WTC11 (cell line): ENCODE data around the gene PLEKHH1. TPM values are rescaled to one million over a fixed set of nuclear protein-coding genes. Genes with fewer than 3 reads are reported as not detected.

Source experiments
- ATAC-seq: fragments of 200-7000 bp; cut with Tn5 transposase; 2 replicates; pipeline ENCODE4 v1.10.0; 2021; ENCODE audit warnings: mild to moderate bottlenecking, moderate library complexity
- CTCF ChIA-PET: fragments of 300-600 bp; sonication (Branson Sonifier 250); formaldehyde crosslinking; loops from one replicate; lab custom pipeline; 2021; ENCODE audit warnings: antibody characterized with exemption; lab: Charles Lee
- POLR2A ChIA-PET: fragments of 350-600 bp; sonication (Branson Sonifier 250); formaldehyde crosslinking; loops from one replicate; lab custom pipeline; 2021; ENCODE audit warnings: antibody characterized with exemption; lab: Charles Lee
- DNase-seq: peaks from one replicate; pipeline ENCODE4 v3.0.0; 2021; ENCODE audit warnings: low spot score
- H3K27ac Mint-ChIP-seq: 2 replicates; pipeline ENCODE4 v1.8.0; 2021; ENCODE audit warnings: mixed read lengths
- H3K27me3 Mint-ChIP-seq: 2 replicates; pipeline ENCODE4 v1.8.0; 2021; ENCODE audit warnings: low read depth, mild to moderate bottlenecking, moderate library complexity, mixed read lengths
- H3K36me3 Mint-ChIP-seq: 2 replicates; pipeline ENCODE4 v1.8.0; 2021; ENCODE audit warnings: mixed read lengths
- H3K4me1 Mint-ChIP-seq: 2 replicates; pipeline ENCODE4 v1.8.0; 2022; ENCODE audit warnings: mixed read lengths
- H3K4me3 Mint-ChIP-seq: 2 replicates; pipeline ENCODE4 v1.8.0; 2021; ENCODE audit warnings: mild to moderate bottlenecking, moderate library complexity, mixed read lengths
- H3K9me3 Mint-ChIP-seq: 2 replicates; pipeline ENCODE4 v1.8.0; 2021; ENCODE audit warnings: mixed read lengths
- ELF4 ChIP-seq: sonication (generic); formaldehyde crosslinking; IDR thresholded peaks from 2 replicates; pipeline ENCODE4 v1.8.1; 2022; ENCODE audit warnings: low read depth, mild to moderate bottlenecking, moderate library complexity, missing genetic modification reagents
- IRF2 ChIP-seq: sonication (generic); formaldehyde crosslinking; IDR thresholded peaks from 2 replicates; pipeline ENCODE4 v1.8.0; 2022; ENCODE audit warnings: low read depth, missing genetic modification reagents, borderline replicate concordance
- JAZF1 ChIP-seq: fragments of 250-450 bp; sonication (Bioruptor Pico); IDR thresholded peaks from 2 replicates; pipeline ENCODE4 v1.9.0; 2021; ENCODE audit warnings: moderate library complexity, mild to moderate bottlenecking, inconsistent platforms
- JUN ChIP-seq: sonication (generic); formaldehyde crosslinking; IDR thresholded peaks from 2 replicates; pipeline ENCODE4 v1.8.0; 2023; ENCODE audit warnings: mild to moderate bottlenecking, missing genetic modification reagents
- KAT7 ChIP-seq: sonication (generic); formaldehyde crosslinking; IDR thresholded peaks from 2 replicates; pipeline ENCODE4 v1.8.1; 2023; ENCODE audit warnings: missing genetic modification reagents, mild to moderate bottlenecking, borderline replicate concordance
- NR1H2 ChIP-seq: sonication (generic); formaldehyde crosslinking; IDR thresholded peaks from 2 replicates; pipeline ENCODE4 v1.9.0; 2021; ENCODE audit warnings: mild to moderate bottlenecking, moderate library complexity, missing genetic modification reagents
- NR3C1 ChIP-seq: sonication (generic); formaldehyde crosslinking; conservative IDR thresholded peaks from 2 replicates; pipeline ENCODE4 v1.8.1; 2023; ENCODE audit warnings: low read depth, mild to moderate bottlenecking, missing genetic modification reagents
- OVOL2 ChIP-seq: fragments of 250-450 bp; sonication (Bioruptor Pico); IDR thresholded peaks from 2 replicates; pipeline ENCODE4 v1.9.0; 2021; ENCODE audit warnings: mild to moderate bottlenecking, borderline replicate concordance
- SMAD3 ChIP-seq: sonication (generic); formaldehyde crosslinking; IDR thresholded peaks from 2 replicates; pipeline ENCODE4 v1.8.0; 2022; ENCODE audit warnings: missing genetic modification reagents, mild to moderate bottlenecking, borderline replicate concordance
- SOX15 ChIP-seq: fragments of 250-450 bp; sonication (Bioruptor Pico); IDR thresholded peaks from 2 replicates; pipeline ENCODE4 v1.9.0; 2021; ENCODE audit warnings: mild to moderate bottlenecking
- TP53 ChIP-seq: sonication (generic); formaldehyde crosslinking; IDR thresholded peaks from 2 replicates; pipeline ENCODE4 v1.8.1; 2023; ENCODE audit warnings: mild to moderate bottlenecking, missing genetic modification reagents
- ZNF416 ChIP-seq: fragments of 250-450 bp; sonication (Bioruptor Pico); IDR thresholded peaks from 2 replicates; pipeline ENCODE4 v1.9.0; 2021; ENCODE audit warnings: mild to moderate bottlenecking, inconsistent platforms
- ZNF423 ChIP-seq: fragments of 250-450 bp; sonication (Bioruptor Pico); IDR thresholded peaks from 2 replicates; pipeline ENCODE4 v2.1.2; 2022; ENCODE audit warnings: mild to moderate bottlenecking, moderate library complexity
- total RNA-seq: library from RNA; stranded (reverse); gene quantifications from 3 replicates; pipeline ENCODE4 v1.2.3, GENCODE V29; 2021
- TF ChIP-seq, protein P1 (sequence below): fragments of 250-450 bp; sonication (Bioruptor Pico); IDR thresholded peaks from 2 replicates; pipeline ENCODE4 v1.9.0; 2021; ENCODE audit warnings: mild to moderate bottlenecking
- TF ChIP-seq, protein P2 (sequence below): sonication (generic); formaldehyde crosslinking; IDR thresholded peaks from 2 replicates; pipeline ENCODE4 v1.8.1; 2023; ENCODE audit warnings: mild to moderate bottlenecking, missing genetic modification reagents, borderline replicate concordance
- TF ChIP-seq, protein P3 (sequence below): sonication (generic); formaldehyde crosslinking; IDR thresholded peaks from 2 replicates; pipeline ENCODE4 v1.8.0; 2023; ENCODE audit warnings: missing genetic modification reagents, mild to moderate bottlenecking, borderline replicate concordance
- TF ChIP-seq, protein P4 (sequence below): sonication (generic); formaldehyde crosslinking; IDR thresholded peaks from 2 replicates; pipeline ENCODE4 v1.8.0; 2022; ENCODE audit warnings: mild to moderate bottlenecking, missing genetic modification reagents
- TF ChIP-seq, protein P5 (sequence below): fragments of 250-450 bp; sonication (Bioruptor Pico); IDR thresholded peaks from 2 replicates; pipeline ENCODE4 v2.1.2; 2022; ENCODE audit warnings: mild to moderate bottlenecking, moderate library complexity
- TF ChIP-seq, protein P6 (sequence below): sonication (generic); formaldehyde crosslinking; conservative IDR thresholded peaks from 2 replicates; pipeline ENCODE4 v1.8.1; 2023; ENCODE audit warnings: mild to moderate bottlenecking, low read depth, missing genetic modification reagents, moderate library complexity
- TF ChIP-seq, protein P7 (sequence below): fragments of 250-450 bp; sonication (Bioruptor Pico); conservative IDR thresholded peaks from 2 replicates; pipeline ENCODE4 v1.9.0; 2021; ENCODE audit warnings: mild to moderate bottlenecking

The PLEKHH1 gene
- total RNA-seq, 1 experiment from 2014 or later, result 48.3 TPM

DNA sequence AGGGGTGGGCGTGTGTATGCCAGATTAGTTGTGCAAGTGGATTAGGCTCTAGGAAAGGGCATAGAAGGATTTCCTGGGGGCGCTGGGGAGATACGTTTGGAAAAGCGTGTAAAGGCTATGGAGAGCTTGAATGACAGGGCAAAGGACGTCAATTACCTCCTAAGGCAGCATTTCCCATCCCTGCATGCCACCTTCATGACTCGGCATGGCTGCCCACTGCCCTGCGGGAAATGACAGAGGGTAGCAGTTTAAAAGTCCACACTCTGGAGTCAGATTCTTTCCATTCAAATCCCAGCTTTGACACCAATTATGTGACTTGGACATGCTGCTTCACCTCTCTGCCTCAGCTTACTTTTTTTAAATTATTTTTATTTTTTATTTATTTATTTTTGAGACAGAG lies 29.8 kb upstream of the PLEKHH1 start:
- Mint-ChIP-seq H3K4me1 (no peaks in the 10 kb centered on the region), H3K4me3 (no peak overlapping the region), H3K27ac (no peak overlapping the region), H3K36me3 (no peaks in the 10 kb centered on the region), H3K9me3 (no peaks in the 10 kb centered on the region), H3K27me3 (no peaks in the 10 kb centered on the region)
- ChIA-PET POLR2A (interaction anchor here (0.6 kb wide), 1 partner anchor 29 kb away, joined by 3 read pairs; no protein-coding TSS in a partner anchor), CTCF (no interaction called here)
- DNase-seq (no peak), ATAC-seq (no peak)
- TF ChIP-seq KAT7 (CRISPR knock-in tag) (no peak), OVOL2 (no peak), JAZF1 (CRISPR knock-in tag) (no peak), JUN (CRISPR knock-in tag) (no peak), SMAD3 (CRISPR knock-in tag) (no peak), SOX15 (CRISPR knock-in tag) (no peak), ZNF416 (CRISPR knock-in tag) (no peak), IRF2 (CRISPR knock-in tag) (no peak), TP53 (CRISPR knock-in tag) (no peak), ELF4 (CRISPR knock-in tag) (no peak), NR1H2 (CRISPR knock-in tag) (no peak), ZNF423 (CRISPR knock-in tag) (no peak), NR3C1 (CRISPR knock-in tag) (no peak)
- TF ChIP-seq, protein P1, sequence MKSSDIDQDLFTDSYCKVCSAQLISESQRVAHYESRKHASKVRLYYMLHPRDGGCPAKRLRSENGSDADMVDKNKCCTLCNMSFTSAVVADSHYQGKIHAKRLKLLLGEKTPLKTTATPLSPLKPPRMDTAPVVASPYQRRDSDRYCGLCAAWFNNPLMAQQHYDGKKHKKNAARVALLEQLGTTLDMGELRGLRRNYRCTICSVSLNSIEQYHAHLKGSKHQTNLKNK (CRISPR knock-in tag), result no peak
- TF ChIP-seq, protein P2, sequence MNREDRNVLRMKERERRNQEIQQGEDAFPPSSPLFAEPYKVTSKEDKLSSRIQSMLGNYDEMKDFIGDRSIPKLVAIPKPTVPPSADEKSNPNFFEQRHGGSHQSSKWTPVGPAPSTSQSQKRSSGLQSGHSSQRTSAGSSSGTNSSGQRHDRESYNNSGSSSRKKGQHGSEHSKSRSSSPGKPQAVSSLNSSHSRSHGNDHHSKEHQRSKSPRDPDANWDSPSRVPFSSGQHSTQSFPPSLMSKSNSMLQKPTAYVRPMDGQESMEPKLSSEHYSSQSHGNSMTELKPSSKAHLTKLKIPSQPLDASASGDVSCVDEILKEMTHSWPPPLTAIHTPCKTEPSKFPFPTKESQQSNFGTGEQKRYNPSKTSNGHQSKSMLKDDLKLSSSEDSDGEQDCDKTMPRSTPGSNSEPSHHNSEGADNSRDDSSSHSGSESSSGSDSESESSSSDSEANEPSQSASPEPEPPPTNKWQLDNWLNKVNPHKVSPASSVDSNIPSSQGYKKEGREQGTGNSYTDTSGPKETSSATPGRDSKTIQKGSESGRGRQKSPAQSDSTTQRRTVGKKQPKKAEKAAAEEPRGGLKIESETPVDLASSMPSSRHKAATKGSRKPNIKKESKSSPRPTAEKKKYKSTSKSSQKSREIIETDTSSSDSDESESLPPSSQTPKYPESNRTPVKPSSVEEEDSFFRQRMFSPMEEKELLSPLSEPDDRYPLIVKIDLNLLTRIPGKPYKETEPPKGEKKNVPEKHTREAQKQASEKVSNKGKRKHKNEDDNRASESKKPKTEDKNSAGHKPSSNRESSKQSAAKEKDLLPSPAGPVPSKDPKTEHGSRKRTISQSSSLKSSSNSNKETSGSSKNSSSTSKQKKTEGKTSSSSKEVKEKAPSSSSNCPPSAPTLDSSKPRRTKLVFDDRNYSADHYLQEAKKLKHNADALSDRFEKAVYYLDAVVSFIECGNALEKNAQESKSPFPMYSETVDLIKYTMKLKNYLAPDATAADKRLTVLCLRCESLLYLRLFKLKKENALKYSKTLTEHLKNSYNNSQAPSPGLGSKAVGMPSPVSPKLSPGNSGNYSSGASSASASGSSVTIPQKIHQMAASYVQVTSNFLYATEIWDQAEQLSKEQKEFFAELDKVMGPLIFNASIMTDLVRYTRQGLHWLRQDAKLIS, result no peak
- TF ChIP-seq, protein P3, sequence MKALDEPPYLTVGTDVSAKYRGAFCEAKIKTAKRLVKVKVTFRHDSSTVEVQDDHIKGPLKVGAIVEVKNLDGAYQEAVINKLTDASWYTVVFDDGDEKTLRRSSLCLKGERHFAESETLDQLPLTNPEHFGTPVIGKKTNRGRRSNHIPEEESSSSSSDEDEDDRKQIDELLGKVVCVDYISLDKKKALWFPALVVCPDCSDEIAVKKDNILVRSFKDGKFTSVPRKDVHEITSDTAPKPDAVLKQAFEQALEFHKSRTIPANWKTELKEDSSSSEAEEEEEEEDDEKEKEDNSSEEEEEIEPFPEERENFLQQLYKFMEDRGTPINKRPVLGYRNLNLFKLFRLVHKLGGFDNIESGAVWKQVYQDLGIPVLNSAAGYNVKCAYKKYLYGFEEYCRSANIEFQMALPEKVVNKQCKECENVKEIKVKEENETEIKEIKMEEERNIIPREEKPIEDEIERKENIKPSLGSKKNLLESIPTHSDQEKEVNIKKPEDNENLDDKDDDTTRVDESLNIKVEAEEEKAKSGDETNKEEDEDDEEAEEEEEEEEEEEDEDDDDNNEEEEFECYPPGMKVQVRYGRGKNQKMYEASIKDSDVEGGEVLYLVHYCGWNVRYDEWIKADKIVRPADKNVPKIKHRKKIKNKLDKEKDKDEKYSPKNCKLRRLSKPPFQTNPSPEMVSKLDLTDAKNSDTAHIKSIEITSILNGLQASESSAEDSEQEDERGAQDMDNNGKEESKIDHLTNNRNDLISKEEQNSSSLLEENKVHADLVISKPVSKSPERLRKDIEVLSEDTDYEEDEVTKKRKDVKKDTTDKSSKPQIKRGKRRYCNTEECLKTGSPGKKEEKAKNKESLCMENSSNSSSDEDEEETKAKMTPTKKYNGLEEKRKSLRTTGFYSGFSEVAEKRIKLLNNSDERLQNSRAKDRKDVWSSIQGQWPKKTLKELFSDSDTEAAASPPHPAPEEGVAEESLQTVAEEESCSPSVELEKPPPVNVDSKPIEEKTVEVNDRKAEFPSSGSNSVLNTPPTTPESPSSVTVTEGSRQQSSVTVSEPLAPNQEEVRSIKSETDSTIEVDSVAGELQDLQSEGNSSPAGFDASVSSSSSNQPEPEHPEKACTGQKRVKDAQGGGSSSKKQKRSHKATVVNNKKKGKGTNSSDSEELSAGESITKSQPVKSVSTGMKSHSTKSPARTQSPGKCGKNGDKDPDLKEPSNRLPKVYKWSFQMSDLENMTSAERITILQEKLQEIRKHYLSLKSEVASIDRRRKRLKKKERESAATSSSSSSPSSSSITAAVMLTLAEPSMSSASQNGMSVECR, result no peak
- TF ChIP-seq, protein P4, sequence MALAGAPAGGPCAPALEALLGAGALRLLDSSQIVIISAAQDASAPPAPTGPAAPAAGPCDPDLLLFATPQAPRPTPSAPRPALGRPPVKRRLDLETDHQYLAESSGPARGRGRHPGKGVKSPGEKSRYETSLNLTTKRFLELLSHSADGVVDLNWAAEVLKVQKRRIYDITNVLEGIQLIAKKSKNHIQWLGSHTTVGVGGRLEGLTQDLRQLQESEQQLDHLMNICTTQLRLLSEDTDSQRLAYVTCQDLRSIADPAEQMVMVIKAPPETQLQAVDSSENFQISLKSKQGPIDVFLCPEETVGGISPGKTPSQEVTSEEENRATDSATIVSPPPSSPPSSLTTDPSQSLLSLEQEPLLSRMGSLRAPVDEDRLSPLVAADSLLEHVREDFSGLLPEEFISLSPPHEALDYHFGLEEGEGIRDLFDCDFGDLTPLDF (CRISPR knock-in tag), result no peak
- TF ChIP-seq, protein P5, sequence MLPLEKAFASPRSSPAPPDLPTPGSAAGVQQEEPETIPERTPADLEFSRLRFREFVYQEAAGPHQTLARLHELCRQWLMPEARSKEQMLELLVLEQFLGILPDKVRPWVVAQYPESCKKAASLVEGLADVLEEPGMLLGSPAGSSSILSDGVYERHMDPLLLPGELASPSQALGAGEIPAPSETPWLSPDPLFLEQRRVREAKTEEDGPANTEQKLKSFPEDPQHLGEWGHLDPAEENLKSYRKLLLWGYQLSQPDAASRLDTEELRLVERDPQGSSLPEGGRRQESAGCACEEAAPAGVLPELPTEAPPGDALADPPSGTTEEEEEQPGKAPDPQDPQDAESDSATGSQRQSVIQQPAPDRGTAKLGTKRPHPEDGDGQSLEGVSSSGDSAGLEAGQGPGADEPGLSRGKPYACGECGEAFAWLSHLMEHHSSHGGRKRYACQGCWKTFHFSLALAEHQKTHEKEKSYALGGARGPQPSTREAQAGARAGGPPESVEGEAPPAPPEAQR (CRISPR knock-in tag), result no peak
- TF ChIP-seq, protein P6, sequence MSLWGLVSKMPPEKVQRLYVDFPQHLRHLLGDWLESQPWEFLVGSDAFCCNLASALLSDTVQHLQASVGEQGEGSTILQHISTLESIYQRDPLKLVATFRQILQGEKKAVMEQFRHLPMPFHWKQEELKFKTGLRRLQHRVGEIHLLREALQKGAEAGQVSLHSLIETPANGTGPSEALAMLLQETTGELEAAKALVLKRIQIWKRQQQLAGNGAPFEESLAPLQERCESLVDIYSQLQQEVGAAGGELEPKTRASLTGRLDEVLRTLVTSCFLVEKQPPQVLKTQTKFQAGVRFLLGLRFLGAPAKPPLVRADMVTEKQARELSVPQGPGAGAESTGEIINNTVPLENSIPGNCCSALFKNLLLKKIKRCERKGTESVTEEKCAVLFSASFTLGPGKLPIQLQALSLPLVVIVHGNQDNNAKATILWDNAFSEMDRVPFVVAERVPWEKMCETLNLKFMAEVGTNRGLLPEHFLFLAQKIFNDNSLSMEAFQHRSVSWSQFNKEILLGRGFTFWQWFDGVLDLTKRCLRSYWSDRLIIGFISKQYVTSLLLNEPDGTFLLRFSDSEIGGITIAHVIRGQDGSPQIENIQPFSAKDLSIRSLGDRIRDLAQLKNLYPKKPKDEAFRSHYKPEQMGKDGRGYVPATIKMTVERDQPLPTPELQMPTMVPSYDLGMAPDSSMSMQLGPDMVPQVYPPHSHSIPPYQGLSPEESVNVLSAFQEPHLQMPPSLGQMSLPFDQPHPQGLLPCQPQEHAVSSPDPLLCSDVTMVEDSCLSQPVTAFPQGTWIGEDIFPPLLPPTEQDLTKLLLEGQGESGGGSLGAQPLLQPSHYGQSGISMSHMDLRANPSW (CRISPR knock-in tag), result no peak
- TF ChIP-seq, protein P7, sequence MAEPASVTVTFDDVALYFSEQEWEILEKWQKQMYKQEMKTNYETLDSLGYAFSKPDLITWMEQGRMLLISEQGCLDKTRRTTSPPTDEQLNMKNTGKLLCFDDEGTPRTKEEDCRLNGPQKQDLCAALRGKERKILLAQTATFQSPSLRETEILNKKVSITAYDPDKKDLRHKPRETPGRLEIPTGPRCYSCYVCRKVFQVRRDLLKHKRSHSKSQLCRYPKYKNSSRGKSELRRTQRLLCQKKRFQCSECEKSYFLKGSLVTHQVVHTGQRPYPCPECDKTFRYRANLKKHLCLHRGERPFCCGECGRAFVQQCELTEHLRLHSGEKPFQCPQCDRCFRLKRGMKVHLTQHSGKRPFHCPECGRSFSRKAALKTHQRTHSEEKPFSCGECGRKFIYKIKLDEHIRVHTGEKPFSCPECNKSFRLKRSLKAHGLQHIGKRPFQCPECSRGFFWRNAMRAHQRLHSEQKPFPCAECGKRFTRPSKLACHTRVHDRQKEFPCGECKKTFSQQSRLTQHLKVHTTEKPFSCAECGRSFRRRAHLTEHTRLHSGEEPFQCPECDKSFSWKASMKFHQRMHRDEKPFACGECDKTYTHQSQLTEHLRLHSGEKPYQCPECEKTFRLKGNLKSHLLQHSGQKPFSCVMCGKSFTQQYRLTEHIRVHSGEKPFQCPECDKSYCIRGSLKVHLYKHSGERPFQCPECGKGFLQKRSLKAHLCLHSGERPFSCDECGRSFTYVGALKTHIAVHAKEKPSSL, result no peak
